Kidney epithelial cell (primary cell): Measurements from ENCODE around the gene VRK3. TPM values are rescaled to one million over a fixed set of nuclear protein-coding genes. Genes with fewer than 3 reads are reported as not detected.

Experiments
- DNase-seq: peaks from one replicate; pipeline ENCODE4 v3.0.0-alpha.2; 2010; ENCODE audit warnings: low read depth
- H3K27me3 ChIP-seq: 2 replicates; pipeline ENCODE4 v1.6.0; 2011; ENCODE audit warnings: low read length; ENCODE audit not compliant: control insufficient read depth, insufficient read depth
- H3K36me3 ChIP-seq: 2 replicates; pipeline ENCODE4 v1.5.1; 2011; ENCODE audit warnings: low read length; ENCODE audit not compliant: control insufficient read depth, insufficient read depth
- H3K4me3 ChIP-seq: 2 replicates; pipeline ENCODE4 v1.5.1; 2011; ENCODE audit warnings: low read depth, mild to moderate bottlenecking, control low read depth, low read length
- total RNA-seq: library from RNA; depleted of rRNA; stranded (reverse); fragments of >200 nt; gene quantifications from 2 replicates; pipeline ENCODE4 v1.2.3, GENCODE V29; 2015
- TF ChIP-seq, protein P1 (sequence below): IDR thresholded peaks from 2 replicates; pipeline ENCODE4 v1.5.1; 2011; ENCODE audit warnings: mild to moderate bottlenecking, moderate library complexity, low read length, control low read depth, inconsistent platforms; ENCODE audit not compliant: insufficient read depth, poor library complexity, severe bottlenecking

Gene VRK3
- total RNA-seq, 1 donor from 2014 or later = 20.5 TPM

DNA sequence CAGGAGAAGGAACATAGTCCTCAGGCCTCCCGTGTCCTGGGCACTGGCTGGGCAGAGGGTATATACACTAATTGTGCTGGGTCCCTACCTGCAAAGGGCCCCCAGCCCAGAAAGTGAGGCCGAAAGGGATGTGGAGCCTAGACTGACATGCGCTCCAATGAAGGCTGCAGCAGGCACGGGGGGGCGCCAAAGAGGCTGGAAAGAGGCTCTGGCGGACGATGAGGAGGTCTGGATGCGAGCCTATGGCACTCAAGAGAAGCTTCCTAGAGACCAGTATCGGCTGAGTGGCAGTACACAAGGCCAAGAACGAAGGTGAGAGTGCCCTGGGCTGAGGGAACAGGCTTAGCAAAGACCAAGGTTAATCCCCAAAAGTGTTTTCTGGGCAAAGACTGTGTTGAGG is 16.6 kb downstream of the VRK3 start:
- Histone ChIP-seq H3K36me3 (no peaks in the 10 kb centered on the region), H3K27me3 (no peaks in the 10 kb centered on the region), H3K4me3 (no peak overlapping the region)
- DNase-seq = no peak
- TF ChIP-seq, protein P1, sequence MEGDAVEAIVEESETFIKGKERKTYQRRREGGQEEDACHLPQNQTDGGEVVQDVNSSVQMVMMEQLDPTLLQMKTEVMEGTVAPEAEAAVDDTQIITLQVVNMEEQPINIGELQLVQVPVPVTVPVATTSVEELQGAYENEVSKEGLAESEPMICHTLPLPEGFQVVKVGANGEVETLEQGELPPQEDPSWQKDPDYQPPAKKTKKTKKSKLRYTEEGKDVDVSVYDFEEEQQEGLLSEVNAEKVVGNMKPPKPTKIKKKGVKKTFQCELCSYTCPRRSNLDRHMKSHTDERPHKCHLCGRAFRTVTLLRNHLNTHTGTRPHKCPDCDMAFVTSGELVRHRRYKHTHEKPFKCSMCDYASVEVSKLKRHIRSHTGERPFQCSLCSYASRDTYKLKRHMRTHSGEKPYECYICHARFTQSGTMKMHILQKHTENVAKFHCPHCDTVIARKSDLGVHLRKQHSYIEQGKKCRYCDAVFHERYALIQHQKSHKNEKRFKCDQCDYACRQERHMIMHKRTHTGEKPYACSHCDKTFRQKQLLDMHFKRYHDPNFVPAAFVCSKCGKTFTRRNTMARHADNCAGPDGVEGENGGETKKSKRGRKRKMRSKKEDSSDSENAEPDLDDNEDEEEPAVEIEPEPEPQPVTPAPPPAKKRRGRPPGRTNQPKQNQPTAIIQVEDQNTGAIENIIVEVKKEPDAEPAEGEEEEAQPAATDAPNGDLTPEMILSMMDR = no peak

DNA sequence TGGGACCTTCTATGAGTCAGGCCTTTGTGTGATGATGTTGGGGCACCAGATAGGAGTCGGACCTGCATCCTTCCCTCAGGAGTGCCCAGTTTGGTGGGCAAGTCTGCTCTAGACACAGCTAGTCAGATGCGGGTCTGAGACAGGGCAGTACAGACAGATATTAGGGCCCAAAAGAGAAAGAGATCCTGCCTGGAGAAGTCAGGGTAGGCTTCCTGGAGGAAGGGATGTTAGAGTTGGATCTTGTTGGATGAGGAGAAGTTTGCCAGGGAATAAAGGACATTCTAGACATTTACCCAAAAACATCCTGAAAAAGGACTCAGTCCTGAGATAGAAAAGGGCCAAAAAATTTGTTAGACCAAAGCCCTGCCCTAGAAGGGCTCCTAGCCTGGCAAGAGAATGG is 17.2 kb downstream of the VRK3 start:
- no peak overlapping the region for H3K4me3 ChIP-seq
- TF ChIP-seq, protein P1 = no peak
- H3K36me3 ChIP-seq = no peaks in the 10 kb centered on the region
- no peaks in the 10 kb centered on the region for H3K27me3 ChIP-seq
- DNase-seq = no peak

- Histone ChIP-seq H3K27me3 (no peaks in the 10 kb centered on the region), H3K4me3 (no peak overlapping the region), H3K36me3 (no peaks in the 10 kb centered on the region)
- DNase-seq = no peak
- TF ChIP-seq, protein P1 = no peak
Measured at GRCh38 chr19:50007170-50007569, 18.0 kb downstream of the VRK3 start.

DNA sequence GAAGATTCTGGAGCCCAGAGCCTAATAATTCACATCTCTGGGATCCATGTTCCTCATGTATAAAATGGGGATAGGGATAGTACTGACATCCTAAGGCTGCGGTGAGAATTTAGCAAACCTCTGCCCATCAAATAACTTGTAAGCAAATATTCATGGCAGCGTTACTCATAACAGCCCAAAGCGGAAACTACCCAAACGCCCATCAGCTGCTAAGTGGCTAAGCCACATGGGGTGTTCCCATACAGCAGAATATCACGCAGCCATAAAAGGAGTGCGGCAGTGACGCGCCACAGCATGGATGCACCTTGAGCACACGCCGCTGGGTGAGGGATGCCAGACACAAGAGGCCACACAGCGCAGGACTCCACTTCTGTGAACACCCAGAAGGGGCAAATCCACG is 19.7 kb downstream of the VRK3 start:
- Histone ChIP-seq H3K36me3 (no peaks in the 10 kb centered on the region), H3K4me3 (no peak overlapping the region), H3K27me3 (no peaks in the 10 kb centered on the region)
- no peak for DNase-seq
- TF ChIP-seq, protein P1 = no peak

DNA sequence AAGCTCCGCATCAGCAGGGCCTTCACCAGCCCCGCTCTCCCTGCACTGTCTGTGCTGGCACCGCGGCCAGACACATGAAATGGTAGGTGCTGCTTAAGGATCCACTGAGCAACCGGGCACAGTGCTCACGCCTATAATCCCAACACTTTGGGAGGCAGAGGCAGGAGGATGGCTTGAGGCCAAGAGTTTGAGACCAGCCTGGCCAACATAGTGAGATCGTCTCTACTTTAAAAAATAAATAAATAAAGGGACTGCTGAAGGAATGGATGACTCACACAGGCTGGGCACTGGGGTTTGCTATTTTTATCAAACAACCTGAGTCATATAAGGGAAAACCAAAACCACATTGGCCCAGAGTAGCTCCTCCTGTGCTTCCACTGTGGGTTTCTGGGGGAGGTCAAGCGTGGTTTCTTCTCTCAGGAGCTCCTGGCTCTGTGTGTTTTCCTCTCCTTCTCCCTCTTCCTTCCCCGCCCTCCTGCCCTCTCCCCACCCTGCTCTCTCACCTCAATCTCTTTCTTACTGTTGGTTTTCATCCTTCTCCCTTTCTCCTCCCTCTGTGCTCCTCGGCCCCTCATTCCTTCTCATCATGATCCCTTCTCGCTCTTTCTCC is 21.3 kb downstream of the VRK3 start:
- TF ChIP-seq, protein P1 = no peak
- Histone ChIP-seq H3K27me3 (no peaks in the 10 kb centered on the region), H3K36me3 (no peaks in the 10 kb centered on the region), H3K4me3 (no peak overlapping the region)
- DNase-seq = peak; percentile 83

- TF ChIP-seq, protein P1 = no peak
- H3K36me3 ChIP-seq = no peaks in the 10 kb centered on the region
- no peaks in the 10 kb centered on the region for H3K27me3 ChIP-seq
- DNase-seq = no peak
- H3K4me3 ChIP-seq = no peak overlapping the region
Measured at GRCh38 chr19:50003254-50003788, 21.9 kb downstream of the VRK3 start.
